Measurements from ENCODE around the gene OR2T1. TPM values are rescaled to one million over a fixed set of nuclear protein-coding genes. Genes with fewer than 3 reads are reported as not detected.

OR2T1 gene, protein sequence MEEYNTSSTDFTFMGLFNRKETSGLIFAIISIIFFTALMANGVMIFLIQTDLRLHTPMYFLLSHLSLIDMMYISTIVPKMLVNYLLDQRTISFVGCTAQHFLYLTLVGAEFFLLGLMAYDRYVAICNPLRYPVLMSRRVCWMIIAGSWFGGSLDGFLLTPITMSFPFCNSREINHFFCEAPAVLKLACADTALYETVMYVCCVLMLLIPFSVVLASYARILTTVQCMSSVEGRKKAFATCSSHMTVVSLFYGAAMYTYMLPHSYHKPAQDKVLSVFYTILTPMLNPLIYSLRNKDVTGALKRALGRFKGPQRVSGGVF
- total RNA-seq, result not detected
- long read RNA-seq, result 0 reads

DNA sequence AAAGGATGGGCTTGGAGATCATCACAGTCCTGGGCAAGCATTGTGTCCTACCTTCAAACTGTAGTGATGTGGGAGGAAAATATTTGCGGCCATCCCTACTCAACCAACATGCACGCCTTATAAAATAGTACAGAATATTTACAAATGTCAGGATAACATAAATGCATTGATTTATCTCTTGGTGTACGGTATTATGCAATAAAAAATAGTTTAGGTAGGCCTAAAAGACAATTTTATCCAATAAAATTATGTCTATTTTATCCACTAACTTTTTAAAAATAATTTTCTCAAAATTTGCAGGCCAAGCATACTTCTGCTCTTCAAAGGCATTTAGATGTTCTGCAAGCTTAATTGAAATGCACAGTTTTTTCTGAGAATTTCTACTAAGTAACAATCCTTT, at the start of gene OR2T1:
Gene OR2T1 (plus strand): TSS at position 301 of the 400 bp plus-strand sequence. CDS start 3,100 bp downstream, outside the sequence.
- DNase-seq (no peak), ATAC-seq (no peak)
- intact Hi-C loops (cut with DNase I), result no loop called here
- H3K27me3 ChIP-seq, result no peaks in the 10 kb centered on the region
- H3K4me3 ChIP-seq, result no peak within 1 kb of the TSS
- no peak within 1 kb of the TSS for H3K27ac ChIP-seq
- no peaks in the 10 kb centered on the region for H3K36me3 ChIP-seq
- 40% methylated on average over 3 of the region's 3 CpGs for WGBS (ENCODE audit: insufficient coverage, low coverage, low lambda C conversion rate, missing lambda C conversion rate)
- no peaks in the 10 kb centered on the region for H3K4me1 ChIP-seq
- no peaks in the 10 kb centered on the region for H3K9me3 ChIP-seq
- TF ChIP-seq POLR2A (IDR thresholded peaks at IDR 0.05), result no peak
- TF ChIP-seq, protein P1, sequence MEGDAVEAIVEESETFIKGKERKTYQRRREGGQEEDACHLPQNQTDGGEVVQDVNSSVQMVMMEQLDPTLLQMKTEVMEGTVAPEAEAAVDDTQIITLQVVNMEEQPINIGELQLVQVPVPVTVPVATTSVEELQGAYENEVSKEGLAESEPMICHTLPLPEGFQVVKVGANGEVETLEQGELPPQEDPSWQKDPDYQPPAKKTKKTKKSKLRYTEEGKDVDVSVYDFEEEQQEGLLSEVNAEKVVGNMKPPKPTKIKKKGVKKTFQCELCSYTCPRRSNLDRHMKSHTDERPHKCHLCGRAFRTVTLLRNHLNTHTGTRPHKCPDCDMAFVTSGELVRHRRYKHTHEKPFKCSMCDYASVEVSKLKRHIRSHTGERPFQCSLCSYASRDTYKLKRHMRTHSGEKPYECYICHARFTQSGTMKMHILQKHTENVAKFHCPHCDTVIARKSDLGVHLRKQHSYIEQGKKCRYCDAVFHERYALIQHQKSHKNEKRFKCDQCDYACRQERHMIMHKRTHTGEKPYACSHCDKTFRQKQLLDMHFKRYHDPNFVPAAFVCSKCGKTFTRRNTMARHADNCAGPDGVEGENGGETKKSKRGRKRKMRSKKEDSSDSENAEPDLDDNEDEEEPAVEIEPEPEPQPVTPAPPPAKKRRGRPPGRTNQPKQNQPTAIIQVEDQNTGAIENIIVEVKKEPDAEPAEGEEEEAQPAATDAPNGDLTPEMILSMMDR (IDR thresholded peaks at IDR 0.05), result no peak

DNA sequence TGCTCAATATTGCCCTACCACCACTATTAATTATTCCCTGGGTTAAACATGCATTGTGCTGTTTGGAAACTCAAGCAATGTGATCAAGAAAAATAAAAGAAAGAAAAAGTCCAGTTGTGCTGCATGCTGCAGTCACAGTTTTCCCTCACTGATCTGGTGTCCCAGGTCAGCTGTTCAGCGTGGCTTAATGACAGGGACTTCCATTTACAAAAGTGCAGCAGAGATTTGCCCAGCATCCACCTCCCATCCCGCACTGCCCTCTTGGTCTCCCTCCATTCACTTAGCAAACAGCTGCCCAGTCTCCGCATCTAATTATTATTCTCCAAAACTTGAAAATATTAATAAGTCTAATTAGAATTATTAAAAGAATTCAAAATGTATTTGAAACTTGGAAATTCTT, 43.4 kb upstream of the OR2T1 start:
- WGBS (ENCODE audit: insufficient coverage, low coverage, low lambda C conversion rate, missing lambda C conversion rate), result 36% methylated on average over 3 of the region's 3 CpGs
- Histone ChIP-seq H3K27ac (no peak overlapping the region), H3K4me1 (no peaks in the 10 kb centered on the region), H3K27me3 (no peaks in the 10 kb centered on the region), H3K36me3 (no peaks in the 10 kb centered on the region), H3K4me3 (no peak overlapping the region), H3K9me3 (no peaks in the 10 kb centered on the region)
- TF ChIP-seq, protein P1 (IDR thresholded peaks at IDR 0.05), result no peak
- no peak for TF ChIP-seq POLR2A (IDR thresholded peaks at IDR 0.05)
- DNase-seq, result no peak
- intact Hi-C loops (cut with DNase I), result no loop called here
- ATAC-seq, result no peak

DNA sequence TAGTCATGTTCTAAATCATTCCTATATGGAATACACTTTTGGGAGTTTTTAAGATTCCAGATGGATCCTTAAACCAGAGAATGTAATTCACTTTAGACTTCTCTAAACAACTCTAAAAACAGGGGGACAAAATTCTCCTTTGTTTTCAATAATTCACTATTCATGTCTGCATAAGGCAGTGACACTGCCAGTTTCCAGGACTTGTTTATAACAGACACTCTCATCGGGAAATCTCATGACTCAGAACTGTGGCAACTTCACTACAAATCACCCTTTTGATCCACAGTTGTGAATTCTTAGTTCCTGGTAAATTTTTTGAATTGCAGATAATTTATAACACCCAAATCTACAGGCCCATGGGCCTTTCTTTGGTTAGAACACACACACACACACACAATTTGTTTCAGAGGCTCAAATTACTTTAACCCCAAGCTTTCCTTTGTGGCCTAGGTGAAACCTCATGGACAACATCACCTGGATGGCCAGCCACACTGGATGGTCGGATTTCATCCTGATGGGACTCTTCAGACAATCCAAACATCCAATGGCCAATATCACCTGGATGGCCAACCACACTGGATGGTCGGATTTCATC, 41.6 kb upstream of the OR2T1 start, which contains the start of gene OR2T4:
Gene OR2T4 (plus strand): TSS at position 545 of the 595 bp plus-strand sequence. CDS start 0 bp downstream, at position 545.
- intact Hi-C loops (cut with DNase I), result no loop called here
- Histone ChIP-seq H3K9me3 (no peaks in the 10 kb centered on the region), H3K36me3 (no peaks in the 10 kb centered on the region), H3K27ac (no peak within 1 kb of the TSS), H3K4me1 (no peaks in the 10 kb centered on the region), H3K4me3 (no peak within 1 kb of the TSS), H3K27me3 (no peaks in the 10 kb centered on the region)
- TF ChIP-seq, protein P1 (IDR thresholded peaks at IDR 0.05), result no peak
- no peak for TF ChIP-seq POLR2A (IDR thresholded peaks at IDR 0.05)
- WGBS (ENCODE audit: insufficient coverage, low coverage, low lambda C conversion rate, missing lambda C conversion rate), result 26% methylated on average over 3 of the region's 3 CpGs
- no peak for ATAC-seq
- no peak for DNase-seq

DNA sequence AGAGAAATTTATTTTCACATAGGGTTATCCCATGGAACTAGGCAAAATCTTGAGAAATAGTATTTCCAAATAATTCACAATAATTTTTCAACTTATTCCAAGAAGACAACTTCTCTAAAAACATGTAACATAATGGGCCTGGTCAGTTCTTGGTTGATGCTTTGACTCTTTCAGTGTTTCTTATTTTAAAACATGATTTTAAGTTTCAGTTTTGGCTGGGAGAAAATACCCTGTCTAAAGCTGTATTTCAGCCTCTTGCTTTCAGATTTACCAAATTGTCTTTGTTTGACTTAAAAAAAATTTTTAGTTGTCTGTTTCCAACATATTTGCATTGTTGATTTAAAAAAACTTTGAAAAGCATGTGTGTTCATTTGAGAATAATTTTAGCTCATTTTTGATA, 36.2 kb upstream of the OR2T1 start:
- no peak for DNase-seq
- no peaks in the 10 kb centered on the region for H3K27me3 ChIP-seq
- no peaks in the 10 kb centered on the region for H3K36me3 ChIP-seq
- ATAC-seq, result no peak
- intact Hi-C loops (cut with DNase I), result no loop called here
- TF ChIP-seq POLR2A (IDR thresholded peaks at IDR 0.05), result no peak
- TF ChIP-seq, protein P1 (IDR thresholded peaks at IDR 0.05), result no peak
- no peaks in the 10 kb centered on the region for H3K4me1 ChIP-seq
- H3K9me3 ChIP-seq, result no peaks in the 10 kb centered on the region
- H3K4me3 ChIP-seq, result no peak overlapping the region
- no peak overlapping the region for H3K27ac ChIP-seq
